DMS153 (cell line): ENCODE results near the gene JAKMIP1.

Experiments used
- DNase-seq: peaks from one replicate; lab custom pipeline; 2025; lab: John Stamatoyannopoulos, UW

JAKMIP1 gene

GRCh38 chr4:6119507-6120020 is 80.8 kb downstream of the JAKMIP1 start:
- no peak for DNase-seq

DNA sequence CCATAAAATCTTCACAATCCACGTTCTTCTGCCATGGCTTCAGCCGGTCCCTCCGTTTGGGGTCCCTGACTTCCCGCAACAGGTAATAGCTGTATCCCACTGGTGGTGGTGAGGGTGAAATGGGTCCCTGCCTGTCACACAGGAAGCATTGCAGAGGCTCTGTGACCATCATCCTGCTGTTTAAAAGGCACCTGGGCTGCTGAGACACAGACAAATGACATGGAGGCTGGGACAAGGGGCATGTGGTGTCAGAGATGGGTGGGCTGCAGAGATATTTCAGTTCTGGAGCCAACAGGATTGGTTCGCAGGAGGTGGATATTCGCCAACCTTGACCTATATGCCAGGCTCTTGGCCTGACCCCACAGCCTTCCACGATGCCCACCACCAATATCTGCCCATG is 82.1 kb downstream of the JAKMIP1 start:
- no peak for DNase-seq

- DNase-seq, result peak; percentile 4
Measured at GRCh38 chr4:6116696-6117285, 83.6 kb downstream of the JAKMIP1 start.

DNA sequence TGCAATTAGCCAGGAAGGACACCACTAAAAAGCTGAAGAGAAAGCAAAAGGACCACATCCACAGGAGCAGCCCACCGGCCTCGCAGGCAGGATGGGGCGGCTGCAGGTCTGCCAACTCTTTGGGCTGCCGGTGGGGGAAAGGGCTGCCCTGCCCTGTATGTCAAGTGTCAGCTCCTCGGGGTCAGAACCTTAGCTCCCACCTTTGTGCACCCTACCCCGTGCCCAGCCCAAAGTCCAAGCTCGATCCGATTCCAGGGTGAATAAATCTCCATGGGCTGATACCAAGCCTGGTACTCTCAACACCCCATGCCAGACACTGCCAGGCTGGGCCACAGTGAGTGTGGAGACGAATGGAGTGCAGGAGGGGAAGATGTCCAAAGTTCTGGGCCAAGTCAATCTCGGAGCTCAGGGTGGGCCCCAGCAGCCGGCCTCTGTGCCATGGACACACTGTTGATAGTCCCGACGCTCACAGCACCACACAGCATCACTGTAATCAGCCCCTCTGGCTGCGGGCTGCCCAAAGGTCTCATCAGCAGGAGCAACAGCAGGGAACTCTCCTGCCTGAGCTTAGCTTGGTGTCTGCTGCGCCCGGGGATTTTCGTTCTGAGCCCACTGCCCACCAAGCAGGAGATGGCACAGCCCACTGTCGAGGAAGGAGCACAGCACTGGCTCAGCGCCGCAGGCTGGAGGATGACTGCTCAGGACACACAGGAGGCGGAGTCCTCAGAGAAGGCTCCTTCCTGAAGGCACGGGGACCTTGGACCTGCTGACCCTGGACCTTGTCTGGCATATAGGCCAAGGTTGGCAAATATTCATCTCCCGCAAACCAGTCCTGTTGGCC is 84.4 kb downstream of the JAKMIP1 start:
- no peak for DNase-seq

GRCh38 chr4:6115342-6115741 is 85.0 kb downstream of the JAKMIP1 start:
- DNase-seq, result no peak

DNA sequence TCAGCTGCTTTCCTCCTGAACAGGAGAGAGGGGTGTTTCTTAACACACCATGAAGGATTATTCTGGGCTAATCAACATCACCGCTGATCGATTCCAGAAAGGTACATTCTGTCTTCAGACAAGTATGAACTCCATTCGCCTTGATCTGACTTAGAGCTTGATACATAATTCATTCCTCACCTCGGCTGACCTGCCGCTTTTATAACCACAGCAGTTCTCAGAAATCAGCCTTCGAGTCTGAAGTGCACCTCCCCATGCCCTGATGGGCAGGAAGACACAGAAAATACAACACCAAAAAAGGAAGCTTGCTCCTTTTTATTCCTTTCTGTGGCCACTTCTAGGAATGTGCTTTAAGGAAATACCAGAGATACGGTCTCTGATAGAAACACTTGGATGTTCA is 85.7 kb downstream of the JAKMIP1 start:
- no peak for DNase-seq

DNA sequence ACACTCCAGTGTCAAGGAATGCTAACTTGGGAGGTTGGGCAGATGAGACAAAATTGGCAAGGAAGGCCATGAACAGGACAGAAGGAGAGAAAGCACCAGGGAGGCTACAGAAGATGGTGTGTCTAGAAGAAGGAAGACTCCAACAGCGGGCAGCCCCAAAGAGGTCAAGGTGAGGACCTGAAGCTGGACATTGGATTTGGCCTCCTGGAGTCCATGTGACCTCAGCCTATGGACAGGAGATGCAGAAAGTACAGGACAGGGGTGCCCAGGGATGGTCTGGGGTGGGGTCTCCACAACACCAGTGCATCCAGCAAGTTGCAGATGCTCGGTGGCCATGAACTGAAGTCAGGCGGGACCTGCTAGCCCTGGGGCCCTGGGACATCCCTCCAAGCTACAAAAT is 86.2 kb downstream of the JAKMIP1 start:
- no peak for DNase-seq

- DNase-seq, result no peak
Measured at GRCh38 chr4:6113641-6114040, 86.7 kb downstream of the JAKMIP1 start.

GRCh38 chr4:6112606-6113290 is 87.6 kb downstream of the JAKMIP1 start:
- no peak for DNase-seq

GRCh38 chr4:6111354-6111960 is 88.9 kb downstream of the JAKMIP1 start:
- no peak for DNase-seq

GRCh38 chr4:6110681-6111353 is 89.5 kb downstream of the JAKMIP1 start:
- no peak for DNase-seq

DNA sequence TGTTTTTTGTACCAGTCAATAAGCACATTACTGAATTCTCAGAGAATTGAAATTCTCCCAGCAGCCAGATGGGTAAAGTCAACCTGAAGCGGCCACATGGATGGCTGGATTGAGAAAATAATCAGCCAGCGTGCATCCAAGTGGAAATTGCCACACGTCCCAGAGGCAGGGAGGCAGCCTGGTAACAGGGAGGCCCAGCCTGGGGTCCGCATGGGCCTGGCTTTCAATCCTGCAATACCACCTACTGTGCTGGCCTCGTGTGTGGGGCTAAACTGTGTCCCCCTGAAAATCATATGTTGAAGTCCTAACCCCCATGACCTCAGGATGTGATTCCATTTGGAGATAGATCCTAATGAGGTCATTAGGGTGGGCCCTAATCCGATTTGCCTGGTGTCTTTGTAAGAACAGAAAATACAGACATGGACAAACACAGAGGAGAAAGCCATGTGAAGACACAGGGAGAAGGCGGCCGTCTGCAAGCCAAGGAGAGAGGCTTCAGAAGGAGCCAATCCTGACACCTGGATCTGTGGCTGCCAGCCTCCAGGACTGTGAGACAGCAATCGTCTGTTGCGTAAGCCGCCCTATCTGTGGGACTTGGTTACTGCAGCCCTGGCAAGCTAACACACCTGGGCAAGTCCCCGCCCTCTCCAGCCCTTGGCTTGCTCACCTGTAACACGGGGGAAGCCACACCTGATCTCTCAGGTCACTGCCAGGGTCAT is 90.3 kb downstream of the JAKMIP1 start:
- DNase-seq, result peak; percentile 5

- DNase-seq, result no peak
Measured at GRCh38 chr4:6107886-6108285, 92.5 kb downstream of the JAKMIP1 start.

GRCh38 chr4:6107114-6107791 is 93.1 kb downstream of the JAKMIP1 start:
- no peak for DNase-seq

DNA sequence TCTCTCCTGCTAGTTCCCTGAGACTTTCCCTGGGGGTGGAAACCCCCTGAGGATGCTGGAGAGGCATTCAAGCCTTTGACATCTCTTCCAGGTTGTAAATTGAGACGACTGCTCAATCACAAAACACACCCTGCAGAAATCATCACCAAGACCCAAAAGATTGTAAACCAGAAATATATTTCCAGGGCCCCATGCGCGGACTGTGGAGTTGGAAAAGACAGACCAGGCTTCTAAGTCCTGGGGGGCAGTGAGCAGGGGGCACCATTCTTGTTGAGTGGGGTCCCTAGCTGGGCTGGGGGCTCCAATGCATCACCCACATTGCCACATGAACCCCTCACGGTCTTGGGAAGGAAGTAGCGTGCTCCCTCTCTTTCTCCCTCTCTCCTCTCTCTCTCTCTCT is 94.2 kb downstream of the JAKMIP1 start:
- DNase-seq, result no peak

- DNase-seq, result no peak
Measured at GRCh38 chr4:6105311-6105911, 94.9 kb downstream of the JAKMIP1 start.

DNA sequence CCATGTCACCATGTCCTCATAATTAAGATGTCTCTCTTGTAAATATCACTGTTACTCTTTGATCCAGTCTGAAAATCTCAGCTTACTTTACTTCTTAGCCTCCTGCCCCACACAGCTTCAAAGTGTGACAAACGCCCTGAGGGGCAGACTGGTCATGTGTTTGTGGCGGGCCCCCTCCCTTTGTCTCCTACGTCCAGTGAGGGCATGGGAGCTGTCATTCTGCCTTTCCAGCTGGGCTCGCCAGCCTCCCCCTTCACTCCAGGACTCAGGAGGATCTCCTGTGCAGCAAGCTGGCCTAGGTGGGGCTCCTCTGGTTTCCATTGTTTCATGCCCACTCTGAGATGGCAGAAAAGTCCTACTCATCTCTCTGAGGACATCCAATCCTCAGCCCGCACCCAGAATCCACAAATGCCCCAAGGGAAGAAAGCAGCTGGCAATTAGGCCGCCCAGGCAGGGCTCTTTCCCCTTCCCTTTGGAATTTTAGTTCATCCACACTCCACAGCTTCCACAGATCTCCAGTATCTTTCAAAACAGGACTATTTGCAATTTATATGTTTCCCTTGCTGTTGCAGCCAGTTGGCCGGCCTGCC is 95.7 kb downstream of the JAKMIP1 start:
- DNase-seq, result no peak

DNA sequence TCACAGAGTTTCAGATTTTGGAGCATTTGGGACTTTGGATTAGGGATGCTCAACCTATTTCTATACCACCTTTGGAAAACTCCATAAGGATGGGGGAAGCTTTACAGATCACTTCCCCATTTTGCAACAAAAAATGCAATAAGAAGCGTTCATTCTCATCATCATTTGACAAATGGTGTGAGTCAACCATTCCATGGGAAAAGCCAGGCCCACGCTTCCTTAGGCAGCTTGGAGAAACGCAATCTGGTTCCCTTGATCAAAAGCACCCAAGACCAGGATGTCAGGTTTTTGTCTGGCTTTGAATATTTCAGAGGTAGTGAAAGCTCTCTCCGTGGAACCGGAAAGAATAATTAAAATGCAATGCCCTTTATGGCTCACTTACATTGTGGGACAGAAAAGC is 102.8 kb downstream of the JAKMIP1 start:
- DNase-seq, result no peak

- no peak for DNase-seq
Measured at GRCh38 chr4:6095897-6096296, 104.5 kb downstream of the JAKMIP1 start.
